Measurements from ENCODE around the gene MORF4L1. TPM values are rescaled to one million over a fixed set of nuclear protein-coding genes. Genes with fewer than 3 reads are reported as not detected.
"Not testable (repeated sequence)": the region's sequence is repeated elsewhere in the genome, so short reads cannot be mapped to it uniquely, and the experiment has no call there.

The MORF4L1 gene
- total RNA-seq, 4 donors from 2014 or later: 279 to 372 (median 286) TPM

GRCh38 chr15:78842519-78842918 lies 30.2 kb upstream of the MORF4L1 start:
- in situ Hi-C loops (cut with MboI; ENCODE audit: low sequenced_read_pairs in 4 of 4): loop anchor here in 1 of 4 donors (25.0 kb wide), 1 partner anchor 345 kb away; no protein-coding TSS in a partner anchor
- intact Hi-C loops (cut with DNase I; ENCODE audit: low total_unique reads): no loop called here
- ATAC-seq (no peak), DNase-seq (no peak)
- TF ChIP-seq POLR2A (IDR thresholded peaks at IDR 0.05): no peak
- no peak for TF ChIP-seq CTCF (IDR thresholded peaks at IDR 0.05 in 4 of 5, conservative IDR thresholded peaks at IDR 0.05 in 1 of 5)
- no peaks in the 10 kb centered on the region for H3K9me3 ChIP-seq
- no peaks in the 10 kb centered on the region for H3K36me3 ChIP-seq
- H3K27ac ChIP-seq: no peak overlapping the region
- no peak overlapping the region for H3K4me3 ChIP-seq
- H3K4me1 ChIP-seq: no peaks in the 10 kb centered on the region
- no peaks in the 10 kb centered on the region for H3K27me3 ChIP-seq

- in situ Hi-C loops (cut with MboI; ENCODE audit: low sequenced_read_pairs in 4 of 4): loop anchor here in 1 of 4 donors (25.0 kb wide), 1 partner anchor 340 kb away; no protein-coding TSS in a partner anchor
- DNase-seq; H3K27ac ChIP-seq; H3K27me3 ChIP-seq; H3K4me1 ChIP-seq; H3K9me3 ChIP-seq; H3K4me3 ChIP-seq; H3K36me3 ChIP-seq; ATAC-seq; intact Hi-C loops (cut with DNase I; ENCODE audit: low total_unique reads): not testable (repeated sequence)
These were observed 25.8 kb upstream of the MORF4L1 start for GRCh38 chr15:78846906-78847305.

- DNase-seq; H3K9me3 ChIP-seq; H3K4me3 ChIP-seq; H3K27me3 ChIP-seq; H3K27ac ChIP-seq; ATAC-seq; H3K4me1 ChIP-seq; intact Hi-C loops (cut with DNase I; ENCODE audit: low total_unique reads); H3K36me3 ChIP-seq: not testable (repeated sequence)
- in situ Hi-C loops (cut with MboI; ENCODE audit: low sequenced_read_pairs in 4 of 4): loop anchor here in 1 of 4 donors (25.0 kb wide), 1 partner anchor 340 kb away; no protein-coding TSS in a partner anchor
These were observed 25.2 kb upstream of the MORF4L1 start for GRCh38 chr15:78847387-78847906.

GRCh38 chr15:78850352-78850751 lies 22.3 kb upstream of the MORF4L1 start:
- intact Hi-C loops (cut with DNase I; ENCODE audit: low total_unique reads): no loop called here
- in situ Hi-C loops (cut with MboI; ENCODE audit: low sequenced_read_pairs in 4 of 4): no loop called here
- ATAC-seq: no peak

GRCh38 chr15:78850941-78851755 lies 21.5 kb upstream of the MORF4L1 start:
- no peak overlapping the region for H3K27ac ChIP-seq
- H3K27me3 ChIP-seq: no peaks in the 10 kb centered on the region
- DNase-seq (no peak), ATAC-seq (no peak)
- H3K9me3 ChIP-seq: no peaks in the 10 kb centered on the region
- no peak overlapping the region for H3K4me3 ChIP-seq
- TF ChIP-seq POLR2A (IDR thresholded peaks at IDR 0.05) (no peak), CTCF (IDR thresholded peaks at IDR 0.05 in 4 of 5, conservative IDR thresholded peaks at IDR 0.05 in 1 of 5) (no peak)
- in situ Hi-C loops (cut with MboI; ENCODE audit: low sequenced_read_pairs in 4 of 4) (no loop called here), intact Hi-C loops (cut with DNase I; ENCODE audit: low total_unique reads) (no loop called here)
- H3K4me1 ChIP-seq: no peaks in the 10 kb centered on the region
- no peaks in the 10 kb centered on the region for H3K36me3 ChIP-seq

More at GRCh38 chr15:78850352-78850751, 22.3 kb upstream of the MORF4L1 start:
- H3K27ac ChIP-seq: no peak overlapping the region
- H3K4me3 ChIP-seq: no peak overlapping the region
- H3K27me3 ChIP-seq: no peaks in the 10 kb centered on the region
- no peaks in the 10 kb centered on the region for H3K4me1 ChIP-seq
- H3K36me3 ChIP-seq: no peaks in the 10 kb centered on the region
- no peak for DNase-seq
- TF ChIP-seq POLR2A (IDR thresholded peaks at IDR 0.05): no peak
- no peaks in the 10 kb centered on the region for H3K9me3 ChIP-seq

GRCh38 chr15:78853500-78853899 lies 19.2 kb upstream of the MORF4L1 start:
- intact Hi-C loops (cut with DNase I; ENCODE audit: low total_unique reads) (no loop called here), in situ Hi-C loops (cut with MboI; ENCODE audit: low sequenced_read_pairs in 4 of 4) (no loop called here)
- Histone ChIP-seq H3K27me3 (no peaks in the 10 kb centered on the region), H3K9me3 (no peaks in the 10 kb centered on the region), H3K4me3 (no peak overlapping the region), H3K4me1 (no peaks in the 10 kb centered on the region), H3K36me3 (no peaks in the 10 kb centered on the region), H3K27ac (no peak overlapping the region)
- TF ChIP-seq POLR2A (IDR thresholded peaks at IDR 0.05) (no peak), CTCF (IDR thresholded peaks at IDR 0.05 in 4 of 5, conservative IDR thresholded peaks at IDR 0.05 in 1 of 5) (no peak)
- no peak for DNase-seq
- no peak for ATAC-seq

Data from gastrocnemius medialis (tissue), 4 donors.